Spleen (tissue), 11 donors: ENCODE results near the gene PER3. TPM values are rescaled to one million over a fixed set of nuclear protein-coding genes. Genes with fewer than 3 reads are reported as not detected.

Experiments
- DNase-seq: peaks from one replicate; pipeline ENCODE4 v3.0.0-alpha.2; 2020
- H3K27ac ChIP-seq, 8 donors: fragments of 200-600 bp; sonication (generic) in 7 of 8; 1 replicate in 4 of 8; 2 replicates in 4 of 8; pipeline versions ENCODE4 v1.5.0 to v1.8.0; 2016 to 2021; ENCODE audit warnings: inconsistent platforms in 4 of 8, mild to moderate bottlenecking in 4 of 8, moderate library complexity in 1 of 8
- H3K27me3 ChIP-seq, 7 donors: fragments of 200-600 bp; sonication (generic) in 6 of 7; replicated peaks in 1 of 7; 1 replicate in 4 of 7; 2 replicates in 3 of 7; pipeline versions ENCODE4 v1.5.0 to v1.8.0; 2016 to 2021; ENCODE audit warnings: inconsistent platforms in 3 of 7, mild to moderate bottlenecking in 1 of 7
- H3K36me3 ChIP-seq, 6 donors: fragments of 200-600 bp; sonication (generic) in 5 of 6; 1 replicate in 4 of 6; 2 replicates in 2 of 6; pipeline versions ENCODE4 v1.5.0 to v1.8.0; 2016 to 2021; ENCODE audit warnings: inconsistent platforms in 2 of 6
- H3K4me1 ChIP-seq, 6 donors: fragments of 200-600 bp; sonication (generic) in 5 of 6; 1 replicate in 3 of 6; 2 replicates in 3 of 6; pipeline versions ENCODE4 v1.5.0 to v1.8.0; 2016 to 2021; ENCODE audit warnings: inconsistent platforms in 3 of 6
- H3K4me3 ChIP-seq, 8 donors: fragments of 200-600 bp; sonication (generic) in 7 of 8; 1 replicate in 4 of 8; 2 replicates in 4 of 8; pipeline versions ENCODE4 v1.5.0 to v1.8.0; 2016 to 2021; ENCODE audit warnings: inconsistent platforms in 4 of 8, mild to moderate bottlenecking in 4 of 8, moderate library complexity in 2 of 8
- H3K9me3 ChIP-seq, 8 donors: fragments of 200-600 bp; sonication (generic) in 7 of 8; 1 replicate in 4 of 8; 2 replicates in 4 of 8; pipeline versions ENCODE4 v1.5.0 to v1.8.0; 2016 to 2021; ENCODE audit warnings: inconsistent platforms in 4 of 8
- CTCF ChIP-seq, 11 experiments: fragments of 200-600 bp in 7 of 11; fragments of 450-650 bp in 4 of 11; sonication (generic) in 4 of 11; IDR thresholded peaks in 8 of 11; conservative IDR thresholded peaks in 3 of 11; 1 replicate in 7 of 11; 2 replicates in 4 of 11; pipeline versions ENCODE4 v1.4.0 to v1.8.0; 2016 to 2021; ENCODE audit warnings: antibody characterized with exemption in 11 of 11, inconsistent platforms in 4 of 11, mild to moderate bottlenecking in 1 of 11
- POLR2A ChIP-seq, 3 donors: fragments of 450-650 bp; IDR thresholded peaks; one replicate each; pipeline ENCODE4 v1.5.1; 2017; ENCODE audit warnings: antibody characterized with exemption in 3 of 3, mild to moderate bottlenecking in 1 of 3
- POLR2AphosphoS5 ChIP-seq, 3 donors: sonication (generic); formaldehyde crosslinking; IDR thresholded peaks; one replicate each; pipeline ENCODE4 v1.5.1; 2017; ENCODE audit warnings: antibody characterized with exemption in 3 of 3
- WGBS, 5 donors: extraction: QIAGEN DNeasy Blood & Tissue Kit in 3 of 5; methylation state at CpG; one replicate each; pipeline versions ENCODE4 v1.1.5 to v1.1.7; 2013 to 2018; 5-methylcytosine and 5-hydroxymethylcytosine counted together
- intact Hi-C: fragments of 100-400 bp; cut with DNase I; formaldehyde crosslinking; loops from one replicate; pipeline ENCODE4 v1.15.0; 2023; ENCODE audit warnings: low total_unique reads
- polyA plus RNA-seq, 3 donors: library from polyadenylated mRNA; stranded (reverse); fragments of 200-250 nt; gene quantifications; one replicate each; pipeline ENCODE4 v1.2.1, GENCODE V29; 2013
- total RNA-seq, 7 donors: library from RNA; depleted of rRNA in 3 of 7; stranded (reverse); fragments of >200 nt in 3 of 7; fragmentation: NEBNext Ultra II Directional in 4 of 7; extraction: Animal tissue kit (Norgen Biotek cat#: 25700) in 4 of 7; gene quantifications; one replicate each; pipeline versions ENCODE4 v1.1.0 to v1.2.1, GENCODE V29; 2016 to 2021
- donor health status: healthy with polysubstance abuse.
- donor health status: DM: no; HTN: no; CAD: no; lungs with moderate emphysema.
- donor health status: DM: no; HTN: no; CAD: no.
- donor health status: Bipolar disorder and iron deficiency.
- donor health status: healthy.
- donor health status: DM: no; HTN: no; CAD: no.
- donor health status: DM: yes; HTN: yes; CAD: no.

Gene PER3
- total and polyA plus RNA-seq, 10 donors, result 1.7 to 17.5 (median 9.2) TPM

- 90 to 93% (median 91%) methylated on average over 7 of the region's 7 CpGs for WGBS, 5 donors
- no peak for DNase-seq
- no peak overlapping the region for H3K27ac ChIP-seq
- H3K4me3 ChIP-seq, result no peak overlapping the region
- peaks cover 0 to 29% (median 6%) of the 10 kb centered on the region in 6 donors for H3K36me3 ChIP-seq
- intact Hi-C loops, result no loop called here
- H3K4me1 ChIP-seq, result no peaks in the 10 kb centered on the region
- no peaks in the 10 kb centered on the region for H3K27me3 ChIP-seq
- H3K9me3 ChIP-seq, result no peaks in the 10 kb centered on the region
- no peak for TF ChIP-seq POLR2A (IDR thresholded peaks at IDR 0.05)
- TF ChIP-seq CTCF (IDR thresholded peaks at IDR 0.05 in 8 of 11, conservative IDR thresholded peaks at IDR 0.05 in 3 of 11), result no peak
- no peak for TF ChIP-seq POLR2AphosphoS5 (IDR thresholded peaks at IDR 0.05)
Measured at GRCh38 chr1:7846656-7847055, 62.6 kb downstream of the PER3 start.

GRCh38 chr1:7847599-7847998 lies 63.5 kb downstream of the PER3 start:
- no peak overlapping the region for H3K27ac ChIP-seq
- H3K27me3 ChIP-seq, result no peaks in the 10 kb centered on the region
- DNase-seq, result no peak
- peaks cover 0 to 21% (median 6%) of the 10 kb centered on the region in 6 donors for H3K36me3 ChIP-seq
- intact Hi-C loops, result no loop called here
- WGBS, 5 donors, result 69 to 83% (median 73%) methylated on average over 4 of the region's 4 CpGs
- no peaks in the 10 kb centered on the region for H3K4me1 ChIP-seq
- H3K9me3 ChIP-seq, result no peaks in the 10 kb centered on the region
- no peak overlapping the region for H3K4me3 ChIP-seq
- TF ChIP-seq CTCF (IDR thresholded peaks at IDR 0.05 in 8 of 11, conservative IDR thresholded peaks at IDR 0.05 in 3 of 11) (no peak), POLR2AphosphoS5 (IDR thresholded peaks at IDR 0.05) (no peak), POLR2A (IDR thresholded peaks at IDR 0.05) (no peak)

- WGBS, 5 donors, result 87 to 95% (median 89%) methylated on average over 15 of the region's 15 CpGs
- H3K27ac ChIP-seq, result no peak overlapping the region
- H3K9me3 ChIP-seq, result no peaks in the 10 kb centered on the region
- intact Hi-C loops, result no loop called here
- no peaks in the 10 kb centered on the region for H3K27me3 ChIP-seq
- TF ChIP-seq POLR2A (IDR thresholded peaks at IDR 0.05) (no peak), CTCF (IDR thresholded peaks at IDR 0.05 in 8 of 11, conservative IDR thresholded peaks at IDR 0.05 in 3 of 11) (no peak), POLR2AphosphoS5 (IDR thresholded peaks at IDR 0.05) (no peak)
- H3K36me3 ChIP-seq, result no peaks in the 10 kb centered on the region
- DNase-seq, result no peak
- H3K4me3 ChIP-seq, result no peak overlapping the region
- no peaks in the 10 kb centered on the region for H3K4me1 ChIP-seq
Measured at GRCh38 chr1:7850786-7851185, 66.7 kb downstream of the PER3 start.

- 69 to 83% (median 75%) methylated on average over 10 of the region's 10 CpGs for WGBS, 5 donors
- H3K27ac ChIP-seq, result no peak within 1 kb of the TSS
- H3K27me3 ChIP-seq, result no peaks in the 10 kb centered on the region
- H3K4me1 ChIP-seq, result peaks cover 0 to 8% (median 0%) of the 10 kb centered on the region in 6 donors
- no peaks in the 10 kb centered on the region for H3K36me3 ChIP-seq
- no peak for TF ChIP-seq CTCF (IDR thresholded peaks at IDR 0.05 in 8 of 11, conservative IDR thresholded peaks at IDR 0.05 in 3 of 11)
- no peak for TF ChIP-seq POLR2AphosphoS5 (IDR thresholded peaks at IDR 0.05)
- no peak for TF ChIP-seq POLR2A (IDR thresholded peaks at IDR 0.05)
- no peak within 1 kb of the TSS for H3K4me3 ChIP-seq
- H3K9me3 ChIP-seq, result no peaks in the 10 kb centered on the region
- intact Hi-C loops, result no loop called here
- no peak for DNase-seq
Measured at GRCh38 chr1:7852804-7853683, 69.0 kb downstream of the PER3 start, which contains the start of gene UTS2. UTS2 (minus strand) TSS chr1:7853065; CDS start chr1:7853003, 62 bp downstream.
